Kidney epithelial cell (primary cell): ENCODE data around the gene MPPE1. TPM values are rescaled to one million over a fixed set of nuclear protein-coding genes. Genes with fewer than 3 reads are reported as not detected.

Experiments used
- DNase-seq: peaks from one replicate; pipeline ENCODE4 v3.0.0-alpha.2; 2010; ENCODE audit warnings: low read depth
- H3K27me3 ChIP-seq: 2 replicates; pipeline ENCODE4 v1.6.0; 2011; ENCODE audit warnings: low read length; ENCODE audit not compliant: control insufficient read depth, insufficient read depth
- H3K36me3 ChIP-seq: 2 replicates; pipeline ENCODE4 v1.5.1; 2011; ENCODE audit warnings: low read length; ENCODE audit not compliant: control insufficient read depth, insufficient read depth
- H3K4me3 ChIP-seq: 2 replicates; pipeline ENCODE4 v1.5.1; 2011; ENCODE audit warnings: low read depth, mild to moderate bottlenecking, control low read depth, low read length
- total RNA-seq: library from RNA; depleted of rRNA; stranded (reverse); fragments of >200 nt; gene quantifications from 2 replicates; pipeline ENCODE4 v1.2.3, GENCODE V29; 2015
- TF ChIP-seq, protein P1 (sequence below): IDR thresholded peaks from 2 replicates; pipeline ENCODE4 v1.5.1; 2011; ENCODE audit warnings: mild to moderate bottlenecking, moderate library complexity, low read length, control low read depth, inconsistent platforms; ENCODE audit not compliant: insufficient read depth, poor library complexity, severe bottlenecking

The MPPE1 gene
- total RNA-seq, 1 donor from 2014 or later, result 26.6 TPM

DNA sequence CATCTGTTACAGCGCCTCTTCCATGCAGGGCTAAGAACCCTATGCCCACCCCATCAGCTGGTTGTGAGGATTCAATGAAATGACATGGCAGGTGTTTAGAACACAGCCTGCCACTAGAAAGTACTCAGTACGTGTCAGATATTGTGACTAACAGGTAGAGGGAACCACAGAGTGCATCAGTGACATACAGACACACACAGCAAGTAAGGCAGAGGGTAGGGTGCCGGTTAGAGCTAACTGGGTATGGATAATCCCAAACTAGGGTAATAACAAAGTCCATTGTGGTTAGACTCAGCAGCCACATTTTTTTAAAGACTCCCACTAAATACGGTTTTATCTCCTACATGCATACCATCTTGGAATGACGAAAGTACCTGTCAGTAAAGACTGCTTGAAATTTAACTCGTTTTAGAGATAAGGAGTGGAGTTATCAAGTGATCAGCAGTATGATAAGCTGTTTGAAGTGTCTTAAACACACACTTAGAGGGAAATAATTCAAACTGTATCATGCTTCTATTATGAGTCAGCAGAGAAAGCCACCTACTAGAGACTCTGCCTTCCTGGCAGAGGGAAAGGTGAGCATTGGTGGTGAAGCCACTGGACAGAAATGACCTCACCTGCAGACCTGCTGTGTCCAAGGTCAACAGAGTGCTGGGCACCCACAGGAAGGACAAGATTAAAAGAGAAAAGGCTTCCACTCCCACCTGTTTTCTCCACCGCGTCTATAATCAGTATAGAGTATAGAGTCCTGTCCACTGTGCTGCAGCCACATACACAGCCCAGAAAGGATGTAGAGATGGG lies 20.6 kb downstream of the MPPE1 start:
- no peaks in the 10 kb centered on the region for H3K27me3 ChIP-seq
- DNase-seq, result no peak
- no peaks in the 10 kb centered on the region for H3K36me3 ChIP-seq
- TF ChIP-seq, protein P1, sequence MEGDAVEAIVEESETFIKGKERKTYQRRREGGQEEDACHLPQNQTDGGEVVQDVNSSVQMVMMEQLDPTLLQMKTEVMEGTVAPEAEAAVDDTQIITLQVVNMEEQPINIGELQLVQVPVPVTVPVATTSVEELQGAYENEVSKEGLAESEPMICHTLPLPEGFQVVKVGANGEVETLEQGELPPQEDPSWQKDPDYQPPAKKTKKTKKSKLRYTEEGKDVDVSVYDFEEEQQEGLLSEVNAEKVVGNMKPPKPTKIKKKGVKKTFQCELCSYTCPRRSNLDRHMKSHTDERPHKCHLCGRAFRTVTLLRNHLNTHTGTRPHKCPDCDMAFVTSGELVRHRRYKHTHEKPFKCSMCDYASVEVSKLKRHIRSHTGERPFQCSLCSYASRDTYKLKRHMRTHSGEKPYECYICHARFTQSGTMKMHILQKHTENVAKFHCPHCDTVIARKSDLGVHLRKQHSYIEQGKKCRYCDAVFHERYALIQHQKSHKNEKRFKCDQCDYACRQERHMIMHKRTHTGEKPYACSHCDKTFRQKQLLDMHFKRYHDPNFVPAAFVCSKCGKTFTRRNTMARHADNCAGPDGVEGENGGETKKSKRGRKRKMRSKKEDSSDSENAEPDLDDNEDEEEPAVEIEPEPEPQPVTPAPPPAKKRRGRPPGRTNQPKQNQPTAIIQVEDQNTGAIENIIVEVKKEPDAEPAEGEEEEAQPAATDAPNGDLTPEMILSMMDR, result no peak
- H3K4me3 ChIP-seq, result no peak overlapping the region

DNA sequence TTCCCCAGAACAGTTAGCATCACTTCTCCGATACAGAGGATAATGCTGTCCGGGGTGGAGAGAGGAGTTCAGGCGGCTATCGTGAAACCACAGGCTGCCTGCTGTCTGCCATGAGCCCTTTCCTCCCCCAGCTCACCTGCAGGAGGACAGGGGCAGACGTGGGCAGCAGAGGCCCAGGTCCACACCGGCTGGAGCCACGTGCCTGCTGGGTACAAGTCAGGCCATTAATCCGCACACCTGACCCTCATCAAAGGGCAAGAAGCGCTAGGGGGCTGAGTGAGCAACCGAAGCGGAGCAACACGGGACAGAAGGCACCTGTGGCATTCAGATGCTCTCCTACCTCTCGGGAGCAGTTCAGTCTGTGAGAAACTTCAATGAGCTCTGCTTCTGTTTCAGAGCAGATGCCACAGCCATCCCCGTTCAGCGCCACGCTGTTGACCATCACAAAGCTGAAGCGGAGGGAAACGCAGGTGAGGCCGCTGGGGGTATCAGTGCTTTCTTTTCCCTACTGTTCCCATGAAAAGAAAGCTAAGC lies 21.5 kb downstream of the MPPE1 start:
- H3K36me3 ChIP-seq, result no peaks in the 10 kb centered on the region
- TF ChIP-seq, protein P1, result no peak
- DNase-seq, result no peak
- no peaks in the 10 kb centered on the region for H3K27me3 ChIP-seq
- H3K4me3 ChIP-seq, result no peak overlapping the region

- TF ChIP-seq, protein P1, result no peak
- no peaks in the 10 kb centered on the region for H3K27me3 ChIP-seq
- H3K4me3 ChIP-seq, result no peak overlapping the region
- no peaks in the 10 kb centered on the region for H3K36me3 ChIP-seq
- DNase-seq, result no peak
Measured at GRCh38 chr18:11885278-11885947, 22.7 kb downstream of the MPPE1 start.

GRCh38 chr18:11884396-11885030 lies 23.6 kb downstream of the MPPE1 start:
- H3K4me3 ChIP-seq, result no peak overlapping the region
- DNase-seq, result no peak
- no peaks in the 10 kb centered on the region for H3K36me3 ChIP-seq
- TF ChIP-seq, protein P1, result no peak
- no peaks in the 10 kb centered on the region for H3K27me3 ChIP-seq

DNA sequence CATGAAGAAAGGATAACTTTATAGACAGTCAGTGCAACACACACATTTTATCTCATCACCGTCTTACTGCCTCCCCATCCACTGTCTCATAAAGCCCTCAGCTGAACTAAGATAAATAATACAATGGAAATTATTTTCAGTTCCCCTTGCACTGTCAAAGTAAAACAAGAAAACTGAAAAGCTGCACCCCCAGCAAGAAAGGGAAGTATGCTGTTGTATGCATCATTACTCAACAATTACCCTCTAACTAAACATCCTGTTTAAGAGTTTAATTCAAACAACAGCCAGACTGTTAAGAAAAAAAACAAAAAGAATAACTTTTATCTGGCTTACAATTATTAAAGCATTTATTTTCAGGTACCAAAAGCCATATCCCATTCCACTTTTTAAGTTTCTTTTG lies 25.0 kb downstream of the MPPE1 start:
- Histone ChIP-seq H3K4me3 (no peak overlapping the region), H3K27me3 (no peaks in the 10 kb centered on the region), H3K36me3 (no peaks in the 10 kb centered on the region)
- TF ChIP-seq, protein P1, result no peak
- no peak for DNase-seq
